ENCODE results near the gene ACYP2. TPM values are rescaled to one million over a fixed set of nuclear protein-coding genes. Genes with fewer than 3 reads are reported as not detected.

The ACYP2 gene
- total and polyA plus RNA-seq, 2 experiments from 2014 or later: 16.6 to 41.6 TPM

DNA sequence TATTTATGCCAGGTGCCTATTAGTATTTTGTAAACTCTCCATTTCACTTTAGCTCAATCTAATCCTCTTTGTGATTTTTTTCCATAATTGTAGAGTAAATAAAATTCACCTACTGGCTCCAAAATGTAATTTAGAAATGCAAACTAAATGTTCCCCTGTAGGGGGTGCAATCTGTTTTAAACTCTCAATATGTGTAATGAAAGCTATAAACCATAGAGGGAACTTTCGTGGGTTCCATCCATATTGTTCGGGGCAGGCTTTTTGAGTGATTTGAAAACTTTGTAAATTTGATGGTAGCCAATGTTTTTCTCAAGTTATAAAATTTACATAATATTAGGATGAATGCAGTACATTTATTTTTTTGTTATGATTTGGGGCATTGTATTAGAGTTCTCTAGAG lies 91.2 kb downstream of the ACYP2 start:
- no peaks in the 10 kb centered on the region for H3K27me3 ChIP-seq (replicated peaks; ENCODE audit: insufficient read depth)
- H3K9me2 ChIP-seq (ENCODE audit: insufficient read depth): no peaks in the 10 kb centered on the region
- in situ Hi-C loops (cut with MboI): no loop called here
- peaks cover 37% of the 10 kb centered on the region for H3K4me1 ChIP-seq (ENCODE audit: insufficient read depth)
- H3K9ac ChIP-seq: no peak overlapping the region
- peak; percentile 62 for DNase-seq
- TF ChIP-seq EZH2phosphoT487 (IDR thresholded peaks at IDR 0.05; ENCODE audit: insufficient read depth, low read depth): no peak
- TF ChIP-seq EZH2 (IDR thresholded peaks at IDR 0.05; ENCODE audit: insufficient read depth, poor library complexity, severe bottlenecking): no peak
- no peak overlapping the region for H3K27ac ChIP-seq
- H4K20me1 ChIP-seq (ENCODE audit: insufficient read depth): no peaks in the 10 kb centered on the region
- H3K36me3 ChIP-seq (ENCODE audit: low read depth): no peaks in the 10 kb centered on the region
- H3K9me3 ChIP-seq (ENCODE audit: low read depth): no peaks in the 10 kb centered on the region
- H2AFZ ChIP-seq: no peak overlapping the region
- WGBS, 2 experiments (ENCODE audit: low coverage in 1 of 2, low lambda C conversion rate in 2 of 2, missing lambda C conversion rate in 2 of 2): 33 to 48% methylated on average over 2 of the region's 2 CpGs
- peaks cover 25% of the 10 kb centered on the region for H3F3A ChIP-seq (ENCODE audit: insufficient read depth)
- no peaks in the 10 kb centered on the region for H3K79me2 ChIP-seq (ENCODE audit: insufficient read depth)
- H3K4me3 ChIP-seq: no peak overlapping the region
- no peak overlapping the region for H3K4me2 ChIP-seq (ENCODE audit: unreplicated experiment)

GRCh38 chr2:54207666-54208195 lies 92.3 kb downstream of the ACYP2 start:
- TF ChIP-seq EZH2 (IDR thresholded peaks at IDR 0.05; ENCODE audit: insufficient read depth, poor library complexity, severe bottlenecking) (no peak), EZH2phosphoT487 (IDR thresholded peaks at IDR 0.05; ENCODE audit: insufficient read depth, low read depth) (no peak)
- in situ Hi-C loops (cut with MboI): no loop called here

GRCh38 chr2:54208364-54209240 lies 93.2 kb downstream of the ACYP2 start:
- Histone ChIP-seq H3K4me3 (peak overlapping the region; percentile 41), H3K36me3 (ENCODE audit: low read depth) (no peaks in the 10 kb centered on the region), H3K9ac (peak overlapping the region; percentile 31), H3K79me2 (ENCODE audit: insufficient read depth) (no peaks in the 10 kb centered on the region), H3K9me3 (ENCODE audit: low read depth) (no peaks in the 10 kb centered on the region), H3K4me2 (ENCODE audit: unreplicated experiment) (peak overlapping the region; percentile 78), H3K27ac (peak overlapping the region; percentile 68), H3K4me1 (ENCODE audit: insufficient read depth) (peaks cover 44% of the 10 kb centered on the region), H3K27me3 (replicated peaks; ENCODE audit: insufficient read depth) (no peaks in the 10 kb centered on the region), H3F3A (ENCODE audit: insufficient read depth) (peaks cover 32% of the 10 kb centered on the region), H4K20me1 (ENCODE audit: insufficient read depth) (no peaks in the 10 kb centered on the region), H3K9me2 (ENCODE audit: insufficient read depth) (no peaks in the 10 kb centered on the region), H2AFZ (peak overlapping the region; percentile 37)
- TF ChIP-seq EZH2phosphoT487 (IDR thresholded peaks at IDR 0.05; ENCODE audit: insufficient read depth, low read depth) (no peak), EZH2 (IDR thresholded peaks at IDR 0.05; ENCODE audit: insufficient read depth, poor library complexity, severe bottlenecking) (no peak)
- 3 to 6% methylated on average over 1 of the region's 1 CpG for WGBS, 2 experiments (ENCODE audit: low coverage in 1 of 2, low lambda C conversion rate in 2 of 2, missing lambda C conversion rate in 2 of 2)
- DNase-seq: peak; percentile 74
- in situ Hi-C loops (cut with MboI): no loop called here

More at GRCh38 chr2:54207666-54208195, 92.3 kb downstream of the ACYP2 start:
- Histone ChIP-seq H2AFZ (peak overlapping the region; percentile 37), H4K20me1 (ENCODE audit: insufficient read depth) (no peaks in the 10 kb centered on the region), H3K36me3 (ENCODE audit: low read depth) (no peaks in the 10 kb centered on the region), H3K9me2 (ENCODE audit: insufficient read depth) (no peaks in the 10 kb centered on the region), H3K27ac (peak overlapping the region; percentile 68), H3K79me2 (ENCODE audit: insufficient read depth) (no peaks in the 10 kb centered on the region), H3K4me1 (ENCODE audit: insufficient read depth) (peaks cover 44% of the 10 kb centered on the region), H3K9me3 (ENCODE audit: low read depth) (no peaks in the 10 kb centered on the region), H3K4me2 (ENCODE audit: unreplicated experiment) (peak overlapping the region; percentile 78), H3K27me3 (replicated peaks; ENCODE audit: insufficient read depth) (no peaks in the 10 kb centered on the region), H3K9ac (no peak overlapping the region; the same call in 1 of the 2 replicates), H3K4me3 (no peak overlapping the region), H3F3A (ENCODE audit: insufficient read depth) (peaks cover 32% of the 10 kb centered on the region)
- WGBS, 2 experiments (ENCODE audit: low coverage in 1 of 2, low lambda C conversion rate in 2 of 2, missing lambda C conversion rate in 2 of 2): 57 to 65% methylated on average over 3 of the region's 3 CpGs
- peak; percentile 32 for DNase-seq

- H3K9me3 ChIP-seq (ENCODE audit: low read depth): no peaks in the 10 kb centered on the region
- no peaks in the 10 kb centered on the region for H3K79me2 ChIP-seq (ENCODE audit: insufficient read depth)
- in situ Hi-C loops (cut with MboI): no loop called here
- WGBS, 2 experiments (ENCODE audit: low coverage in 1 of 2, low lambda C conversion rate in 2 of 2, missing lambda C conversion rate in 2 of 2): 88% methylated on average over 3 of the region's 3 CpGs
- no peaks in the 10 kb centered on the region for H3K27me3 ChIP-seq (replicated peaks; ENCODE audit: insufficient read depth)
- TF ChIP-seq EZH2 (IDR thresholded peaks at IDR 0.05; ENCODE audit: insufficient read depth, poor library complexity, severe bottlenecking) (no peak), EZH2phosphoT487 (IDR thresholded peaks at IDR 0.05; ENCODE audit: insufficient read depth, low read depth) (no peak)
- H2AFZ ChIP-seq: no peak overlapping the region
- peak overlapping the region; percentile 78 for H3K4me2 ChIP-seq (ENCODE audit: unreplicated experiment)
- H3K27ac ChIP-seq: peak overlapping the region; percentile 68; the same call in 1 of the 2 replicates
- H3K9me2 ChIP-seq (ENCODE audit: insufficient read depth): no peaks in the 10 kb centered on the region
- H3K36me3 ChIP-seq (ENCODE audit: low read depth): no peaks in the 10 kb centered on the region; the same call in 1 of the 2 replicates
- H3K9ac ChIP-seq: no peak overlapping the region
- H4K20me1 ChIP-seq (ENCODE audit: insufficient read depth): no peaks in the 10 kb centered on the region
- DNase-seq: no peak
- H3K4me3 ChIP-seq: peak overlapping the region; percentile 41; the same call in 1 of the 2 replicates
- peaks cover 32% of the 10 kb centered on the region for H3F3A ChIP-seq (ENCODE audit: insufficient read depth)
- H3K4me1 ChIP-seq (ENCODE audit: insufficient read depth): peaks cover 42% of the 10 kb centered on the region
Observed at GRCh38 chr2:54209379-54209778, 94.0 kb downstream of the ACYP2 start.

Data from GM23248 (cell line).